Glutamatergic neuron (in vitro differentiated cells): ENCODE results near the gene ATE1. TPM values are rescaled to one million over a fixed set of nuclear protein-coding genes. Genes with fewer than 3 reads are reported as not detected.

Experiments used
- DNase-seq: peaks from one replicate; pipeline ENCODE4 v3.0.0; 2022
- H3K27ac Mint-ChIP-seq: one replicate; pipeline ENCODE4 v1.8.0; 2020; ENCODE audit warnings: mild to moderate bottlenecking, mixed read lengths, inconsistent platforms; ENCODE audit not compliant: unreplicated experiment
- H3K27me3 Mint-ChIP-seq: one replicate; pipeline ENCODE4 v1.8.0; 2020; ENCODE audit warnings: mild to moderate bottlenecking, moderate library complexity, mixed read lengths, inconsistent platforms; ENCODE audit not compliant: unreplicated experiment
- H3K36me3 Mint-ChIP-seq: one replicate; pipeline ENCODE4 v1.8.0; 2020; ENCODE audit warnings: mild to moderate bottlenecking, mixed read lengths, inconsistent platforms; ENCODE audit not compliant: unreplicated experiment
- H3K4me1 Mint-ChIP-seq: one replicate; pipeline ENCODE4 v1.8.0; 2020; ENCODE audit warnings: mild to moderate bottlenecking, low read depth, mixed read lengths, inconsistent platforms; ENCODE audit not compliant: unreplicated experiment
- H3K4me3 Mint-ChIP-seq: one replicate; pipeline ENCODE4 v1.8.0; 2020; ENCODE audit warnings: mild to moderate bottlenecking, mixed read lengths, inconsistent platforms; ENCODE audit not compliant: unreplicated experiment
- H3K9me3 Mint-ChIP-seq: one replicate; pipeline ENCODE4 v1.8.0; 2020; ENCODE audit warnings: mild to moderate bottlenecking, moderate library complexity, mixed read lengths, inconsistent platforms; ENCODE audit not compliant: unreplicated experiment
- CTCF ChIP-seq: fragments of 200-600 bp; sonication (generic); IDR thresholded peaks from one replicate; pipeline ENCODE4 v1.5.0; 2021; ENCODE audit not compliant: partially characterized antibody, unreplicated experiment
- total RNA-seq: library from RNA; stranded (reverse); fragmentation: NEBNext Ultra II Directional; extraction: Animal tissue kit (Norgen Biotek cat#: 25700); gene quantifications from one replicate; pipeline ENCODE4 v1.2.1, GENCODE V29; 2021; ENCODE audit not compliant: unreplicated experiment

The ATE1 gene
- total RNA-seq, 1 donor from 2014 or later, result 30.4 TPM

- peaks cover 3% of the 10 kb centered on the region for H3K9me3 Mint-ChIP-seq
- no peak for DNase-seq
- no peak overlapping the region for H3K27ac Mint-ChIP-seq
- no peaks in the 10 kb centered on the region for H3K27me3 Mint-ChIP-seq
- no peaks in the 10 kb centered on the region for H3K36me3 Mint-ChIP-seq
- H3K4me1 Mint-ChIP-seq, result no peaks in the 10 kb centered on the region
- no peak for TF ChIP-seq CTCF
- H3K4me3 Mint-ChIP-seq, result no peak overlapping the region
These were observed 38.6 kb downstream of the ATE1 start for GRCh38 chr10:121889212-121889611.

- DNase-seq, result peak; percentile 78
- H3K9me3 Mint-ChIP-seq, result peaks cover 4% of the 10 kb centered on the region
- H3K4me3 Mint-ChIP-seq, result no peak overlapping the region
- H3K27ac Mint-ChIP-seq, result no peak overlapping the region
- peaks cover 1% of the 10 kb centered on the region for H3K27me3 Mint-ChIP-seq
- H3K36me3 Mint-ChIP-seq, result no peaks in the 10 kb centered on the region
- H3K4me1 Mint-ChIP-seq, result no peaks in the 10 kb centered on the region
- TF ChIP-seq CTCF, result peak; percentile 87
These were observed 40.7 kb downstream of the ATE1 start for GRCh38 chr10:121886997-121887622.

- no peak for TF ChIP-seq CTCF
These were observed 41.6 kb downstream of the ATE1 start for GRCh38 chr10:121886181-121886580.

GRCh38 chr10:121880895-121881294 is 46.9 kb downstream of the ATE1 start:
- Mint-ChIP-seq H3K27me3 (peaks cover 1% of the 10 kb centered on the region), H3K36me3 (no peaks in the 10 kb centered on the region), H3K4me1 (no peaks in the 10 kb centered on the region), H3K27ac (no peak overlapping the region), H3K9me3 (peaks cover 3% of the 10 kb centered on the region), H3K4me3 (no peak overlapping the region)
- no peak for DNase-seq
- TF ChIP-seq CTCF, result no peak

More at GRCh38 chr10:121886181-121886580, 41.6 kb downstream of the ATE1 start:
- Mint-ChIP-seq H3K9me3 (peaks cover 4% of the 10 kb centered on the region), H3K27ac (no peak overlapping the region), H3K36me3 (no peaks in the 10 kb centered on the region), H3K27me3 (peaks cover 1% of the 10 kb centered on the region), H3K4me1 (no peaks in the 10 kb centered on the region), H3K4me3 (no peak overlapping the region)
- DNase-seq, result no peak

- no peak for DNase-seq
These were observed 48.4 kb downstream of the ATE1 start for GRCh38 chr10:121879476-121879875.

More at GRCh38 chr10:121879476-121879875, 48.4 kb downstream of the ATE1 start:
- peaks cover 1% of the 10 kb centered on the region for H3K27me3 Mint-ChIP-seq
- no peaks in the 10 kb centered on the region for H3K4me1 Mint-ChIP-seq
- no peak for TF ChIP-seq CTCF
- no peak overlapping the region for H3K4me3 Mint-ChIP-seq
- H3K36me3 Mint-ChIP-seq, result no peaks in the 10 kb centered on the region
- H3K27ac Mint-ChIP-seq, result no peak overlapping the region
- peaks cover 3% of the 10 kb centered on the region for H3K9me3 Mint-ChIP-seq
